ENCODE results near the gene GNAZ. TPM values are rescaled to one million over a fixed set of nuclear protein-coding genes. Genes with fewer than 3 reads are reported as not detected.

Gene GNAZ
- total and polyA plus RNA-seq, 2 of the 8 experiments (the other 6 are each of a cell fraction or from before 2014, with no cell fraction given): 6.6 to 9.6 TPM

DNA sequence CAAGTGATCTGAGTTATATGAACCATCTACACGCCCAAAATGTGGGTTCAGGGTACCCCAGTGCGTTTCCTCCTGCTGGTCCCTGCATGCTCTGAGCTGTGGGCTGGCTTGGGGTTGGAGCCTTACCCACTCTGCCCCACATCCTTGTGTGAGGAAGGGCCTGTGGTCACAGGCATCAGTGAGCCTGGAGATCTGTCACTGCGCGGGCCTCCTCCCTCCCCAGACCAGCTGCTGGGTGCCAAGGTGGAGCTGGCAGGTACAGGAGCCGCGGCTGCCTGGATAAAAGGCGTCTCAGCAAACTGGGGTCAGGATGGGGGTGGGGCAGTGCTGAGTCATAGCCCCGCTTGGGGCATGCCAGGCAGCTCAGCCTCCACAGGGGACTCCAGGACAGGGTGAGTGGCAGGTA, 17.9 kb downstream of the GNAZ start (continued):
- TF ChIP-seq, protein P1, sequence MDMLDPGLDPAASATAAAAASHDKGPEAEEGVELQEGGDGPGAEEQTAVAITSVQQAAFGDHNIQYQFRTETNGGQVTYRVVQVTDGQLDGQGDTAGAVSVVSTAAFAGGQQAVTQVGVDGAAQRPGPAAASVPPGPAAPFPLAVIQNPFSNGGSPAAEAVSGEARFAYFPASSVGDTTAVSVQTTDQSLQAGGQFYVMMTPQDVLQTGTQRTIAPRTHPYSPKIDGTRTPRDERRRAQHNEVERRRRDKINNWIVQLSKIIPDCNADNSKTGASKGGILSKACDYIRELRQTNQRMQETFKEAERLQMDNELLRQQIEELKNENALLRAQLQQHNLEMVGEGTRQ (IDR thresholded peaks at IDR 0.05; ENCODE audit: low read length): no peak
